Endodermal cell (in vitro differentiated cells): Measurements from ENCODE around the gene ITIH1. TPM values are rescaled to one million over a fixed set of nuclear protein-coding genes. Genes with fewer than 3 reads are reported as not detected.

Experiments used
- DNase-seq: peaks from one replicate; pipeline ENCODE4 v3.0.0-alpha.2; 2017
- H3K27ac ChIP-seq: 2 replicates; pipeline ENCODE4 v1.5.1; 2013; ENCODE audit warnings: mild to moderate bottlenecking, low read depth, low read length, moderate library complexity
- H3K27me3 ChIP-seq: 2 replicates; pipeline ENCODE4 v1.6.1; 2013; ENCODE audit warnings: mild to moderate bottlenecking, low read length, moderate library complexity; ENCODE audit not compliant: insufficient read depth, control insufficient read depth, poor library complexity, severe bottlenecking
- H3K36me3 ChIP-seq: 2 replicates; pipeline ENCODE4 v1.7.0; 2013; ENCODE audit warnings: mild to moderate bottlenecking, low read length, moderate library complexity; ENCODE audit not compliant: control insufficient read depth, insufficient read depth
- H3K4me1 ChIP-seq: one replicate; pipeline ENCODE4 v1.7.0; 2013; ENCODE audit warnings: low read length; ENCODE audit not compliant: control insufficient read depth, insufficient read depth
- H3K4me3 ChIP-seq: 2 replicates; pipeline ENCODE4 v1.5.1; 2013; ENCODE audit warnings: mild to moderate bottlenecking, low read length, moderate library complexity
- H3K9ac ChIP-seq: 2 replicates; pipeline ENCODE4 v1.6.1; 2013; ENCODE audit warnings: mild to moderate bottlenecking, low read length, moderate library complexity; ENCODE audit not compliant: poor library complexity, severe bottlenecking; ENCODE audit errors: extremely low read depth
- H3K9me3 ChIP-seq: 2 replicates; pipeline ENCODE4 v1.6.1; 2013; ENCODE audit warnings: mild to moderate bottlenecking, low read length, moderate library complexity; ENCODE audit not compliant: control insufficient read depth
- H3K27ac Mint-ChIP-seq: 2 replicates; pipeline ENCODE4 v1.8.0; 2020; ENCODE audit warnings: mixed read lengths
- H3K27me3 Mint-ChIP-seq: 2 replicates; pipeline ENCODE4 v1.8.0; 2021; ENCODE audit warnings: mild to moderate bottlenecking, mixed read lengths; ENCODE audit not compliant: insufficient read depth
- H3K36me3 Mint-ChIP-seq: 2 replicates; pipeline ENCODE4 v1.8.0; 2020; ENCODE audit warnings: low read depth, mixed read lengths
- H3K4me1 Mint-ChIP-seq: 2 replicates; pipeline ENCODE4 v1.8.0; 2020; ENCODE audit warnings: mixed read lengths
- H3K4me3 Mint-ChIP-seq: 2 replicates; pipeline ENCODE4 v1.8.0; 2020; ENCODE audit warnings: mild to moderate bottlenecking, moderate library complexity, mixed read lengths
- H3K9me3 Mint-ChIP-seq: 2 replicates; pipeline ENCODE4 v1.8.0; 2020; ENCODE audit warnings: mild to moderate bottlenecking, mixed read lengths
- CTCF ChIP-seq: fragments of 200-600 bp; sonication (generic); conservative IDR thresholded peaks from 2 replicates; pipeline ENCODE4 v1.5.0; 2021; ENCODE audit warnings: antibody characterized with exemption, mild to moderate bottlenecking
- WGBS, 2 experiments: methylation state at CpG; one replicate each; pipeline versions ENCODE4 v1.1.5 to v1.1.7; 2013; ENCODE audit warnings: missing lambda C conversion rate in 2 of 2, mixed read lengths in 1 of 2; ENCODE audit not compliant: insufficient coverage in 1 of 2, insufficient read length in 1 of 2; 5-methylcytosine and 5-hydroxymethylcytosine counted together
- total RNA-seq, 2 donors: library from RNA; stranded (reverse); fragmentation: NEBNext Ultra II Directional in 1 of 2; extraction: Animal tissue kit (Norgen Biotek cat#: 25700) in 1 of 2; gene quantifications; 2 replicates in 1 of 2; 3 replicates in 1 of 2; pipeline ENCODE4 v1.2.1, GENCODE V29; 2021

Gene ITIH1
- total RNA-seq, 2 donors from 2014 or later = not detected

GRCh38 chr3:52784021-52784621 lies 6.7 kb downstream of the ITIH1 start:
- Histone ChIP-seq H3K4me1 (no peaks in the 10 kb centered on the region), H3K27ac (no peak overlapping the region), H3K27me3 (peaks cover 7% of the 10 kb centered on the region), H3K36me3 (no peaks in the 10 kb centered on the region), H3K9me3 (no peaks in the 10 kb centered on the region), H3K9ac (no peak overlapping the region), H3K4me3 (no peak overlapping the region)
- Mint-ChIP-seq H3K27ac (peak overlapping the region; percentile 11), H3K27me3 (peaks cover 5% of the 10 kb centered on the region), H3K4me3 (no peak overlapping the region), H3K9me3 (no peaks in the 10 kb centered on the region), H3K36me3 (no peaks in the 10 kb centered on the region), H3K4me1 (no peaks in the 10 kb centered on the region)
- DNase-seq = peak; percentile 35
- WGBS, 2 experiments = 91 to 92% methylated on average over 15 to 18 of the region's 18 CpGs
- TF ChIP-seq CTCF = no peak

GRCh38 chr3:52784931-52785590 lies 7.7 kb downstream of the ITIH1 start:
- no peak for TF ChIP-seq CTCF
- Histone ChIP-seq H3K4me1 (no peaks in the 10 kb centered on the region), H3K9ac (no peak overlapping the region), H3K27me3 (peaks cover 7% of the 10 kb centered on the region), H3K9me3 (no peaks in the 10 kb centered on the region), H3K4me3 (no peak overlapping the region), H3K36me3 (no peaks in the 10 kb centered on the region), H3K27ac (no peak overlapping the region)
- Mint-ChIP-seq H3K27me3 (peaks cover 5% of the 10 kb centered on the region), H3K36me3 (no peaks in the 10 kb centered on the region), H3K27ac (no peak overlapping the region), H3K4me3 (no peak overlapping the region), H3K4me1 (no peaks in the 10 kb centered on the region), H3K9me3 (no peaks in the 10 kb centered on the region)
- 91% methylated on average over 5 of the region's 5 CpGs; no CpG with 5 or more reads in 1 of the 2 experiments for WGBS, 2 experiments
- DNase-seq = peak; percentile 26

- H3K27ac Mint-ChIP-seq = no peak overlapping the region
- no peak overlapping the region for H3K4me3 ChIP-seq
- H3K27ac ChIP-seq = no peak overlapping the region
- no peaks in the 10 kb centered on the region for H3K4me1 Mint-ChIP-seq
- 86 to 98% methylated on average over 16 to 19 of the region's 19 CpGs for WGBS, 2 experiments
- no peak for DNase-seq
- H3K9me3 Mint-ChIP-seq = no peaks in the 10 kb centered on the region
- H3K4me1 ChIP-seq = no peaks in the 10 kb centered on the region
- no peak overlapping the region for H3K9ac ChIP-seq
- no peaks in the 10 kb centered on the region for H3K9me3 ChIP-seq
- peaks cover 5% of the 10 kb centered on the region for H3K27me3 Mint-ChIP-seq
- peaks cover 7% of the 10 kb centered on the region for H3K27me3 ChIP-seq
- no peaks in the 10 kb centered on the region for H3K36me3 ChIP-seq
- H3K4me3 Mint-ChIP-seq = no peak overlapping the region
- no peak for TF ChIP-seq CTCF
- H3K36me3 Mint-ChIP-seq = no peaks in the 10 kb centered on the region
Measured at GRCh38 chr3:52786330-52787215, 9.2 kb downstream of the ITIH1 start.
